ENCODE results near the gene C4BPB. TPM values are rescaled to one million over a fixed set of nuclear protein-coding genes. Genes with fewer than 3 reads are reported as not detected.

Gene C4BPB
- total and polyA plus RNA-seq, 2 of the 8 experiments (the other 6 are each of a cell fraction or from before 2014, with no cell fraction given) = not detected

DNA sequence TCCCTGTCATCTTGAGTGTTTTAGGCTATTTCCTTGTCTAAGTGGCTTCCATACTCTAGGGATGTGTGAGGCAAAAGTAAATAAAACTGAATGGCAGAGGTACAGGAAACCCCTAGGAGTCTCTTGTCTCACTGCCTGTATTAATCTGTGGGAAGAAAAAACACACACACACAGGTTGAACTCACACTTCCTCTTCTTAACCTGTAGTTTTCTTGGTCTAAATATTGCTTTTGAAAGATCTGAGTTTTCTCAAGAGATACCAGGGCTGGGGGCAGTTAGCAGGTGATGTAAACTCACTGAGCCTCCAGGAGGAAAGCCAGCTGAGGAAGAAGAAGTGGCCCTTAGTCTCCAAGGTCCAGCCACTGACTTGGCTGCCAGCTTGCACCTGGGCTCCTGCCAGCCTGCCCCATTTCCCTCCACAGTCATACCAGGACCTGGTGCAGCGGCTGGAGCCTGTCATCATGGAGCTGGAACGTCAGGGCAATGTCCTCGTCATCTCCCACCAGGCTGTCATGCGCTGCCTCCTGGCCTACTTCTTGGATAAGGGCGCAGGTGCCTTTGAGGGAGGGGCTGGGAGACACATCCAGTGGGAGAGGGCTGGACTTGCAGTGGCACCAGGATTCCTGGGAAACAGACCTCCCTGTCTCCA is 18.7 kb upstream of the C4BPB start (continued):
- TF ChIP-seq, protein P1, sequence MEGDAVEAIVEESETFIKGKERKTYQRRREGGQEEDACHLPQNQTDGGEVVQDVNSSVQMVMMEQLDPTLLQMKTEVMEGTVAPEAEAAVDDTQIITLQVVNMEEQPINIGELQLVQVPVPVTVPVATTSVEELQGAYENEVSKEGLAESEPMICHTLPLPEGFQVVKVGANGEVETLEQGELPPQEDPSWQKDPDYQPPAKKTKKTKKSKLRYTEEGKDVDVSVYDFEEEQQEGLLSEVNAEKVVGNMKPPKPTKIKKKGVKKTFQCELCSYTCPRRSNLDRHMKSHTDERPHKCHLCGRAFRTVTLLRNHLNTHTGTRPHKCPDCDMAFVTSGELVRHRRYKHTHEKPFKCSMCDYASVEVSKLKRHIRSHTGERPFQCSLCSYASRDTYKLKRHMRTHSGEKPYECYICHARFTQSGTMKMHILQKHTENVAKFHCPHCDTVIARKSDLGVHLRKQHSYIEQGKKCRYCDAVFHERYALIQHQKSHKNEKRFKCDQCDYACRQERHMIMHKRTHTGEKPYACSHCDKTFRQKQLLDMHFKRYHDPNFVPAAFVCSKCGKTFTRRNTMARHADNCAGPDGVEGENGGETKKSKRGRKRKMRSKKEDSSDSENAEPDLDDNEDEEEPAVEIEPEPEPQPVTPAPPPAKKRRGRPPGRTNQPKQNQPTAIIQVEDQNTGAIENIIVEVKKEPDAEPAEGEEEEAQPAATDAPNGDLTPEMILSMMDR (IDR thresholded peaks at IDR 0.05; ENCODE audit: control extremely low read depth in 1 of 3, insufficient read depth in 1 of 3, low read depth in 1 of 3, low read length in 3 of 3) = no peak

Measured in H1 (cell line).